GM19023 (cell line): ENCODE measurements around the gene NUP214.

Experiments used
- ATAC-seq: cut with Tn5 transposase; IDR thresholded peaks from one replicate; pipeline ENCODE4 v1.9.1; 2021; ENCODE audit warnings: mild to moderate bottlenecking, moderate library complexity; ENCODE audit not compliant: unreplicated experiment

NUP214 gene

GRCh38 chr9:131274674-131275331, 149.4 kb downstream of the NUP214 start:
- ATAC-seq: no peak

GRCh38 chr9:131275332-131276093, 150.1 kb downstream of the NUP214 start:
- no peak for ATAC-seq

- ATAC-seq: no peak
Measured at GRCh38 chr9:131276094-131276888, 150.9 kb downstream of the NUP214 start, which contains the start of gene FAM78A. Gene FAM78A (minus strand): TSS chr9:131276510. CDS start chr9:131276179, 331 bp downstream.

- no peak for ATAC-seq
Measured at GRCh38 chr9:131276891-131277286, 151.5 kb downstream of the NUP214 start.

GRCh38 chr9:131277287-131277909, 152.0 kb downstream of the NUP214 start:
- ATAC-seq: no peak

GRCh38 chr9:131277910-131278701, 152.7 kb downstream of the NUP214 start:
- no peak for ATAC-seq

- ATAC-seq: no peak
Measured at GRCh38 chr9:131278702-131279111, 153.3 kb downstream of the NUP214 start.

GRCh38 chr9:131279196-131279862, 153.9 kb downstream of the NUP214 start:
- ATAC-seq: no peak

GRCh38 chr9:131279863-131280570, 154.6 kb downstream of the NUP214 start:
- ATAC-seq: no peak

GRCh38 chr9:131280660-131281059, 155.3 kb downstream of the NUP214 start:
- ATAC-seq: no peak

- ATAC-seq: no peak
Measured at GRCh38 chr9:131281119-131281965, 156.0 kb downstream of the NUP214 start.

- ATAC-seq: no peak
Measured at GRCh38 chr9:131282175-131282574, 156.8 kb downstream of the NUP214 start.

- no peak for ATAC-seq
Measured at GRCh38 chr9:131282688-131283422, 157.5 kb downstream of the NUP214 start.
